NCI-H2196 treated with DMSO at 0.1 percent for 48 hours (cell line): ENCODE measurements around the gene IFT81.
"Not testable (repeated sequence)": the region's sequence is repeated elsewhere in the genome, so short reads cannot be mapped to it uniquely, and the experiment has no call there.

Source experiments
- DNase-seq: peaks from one replicate; lab custom pipeline; 2025; ENCODE audit not compliant: unreplicated experiment; lab: John Stamatoyannopoulos, UW

IFT81 gene

DNA sequence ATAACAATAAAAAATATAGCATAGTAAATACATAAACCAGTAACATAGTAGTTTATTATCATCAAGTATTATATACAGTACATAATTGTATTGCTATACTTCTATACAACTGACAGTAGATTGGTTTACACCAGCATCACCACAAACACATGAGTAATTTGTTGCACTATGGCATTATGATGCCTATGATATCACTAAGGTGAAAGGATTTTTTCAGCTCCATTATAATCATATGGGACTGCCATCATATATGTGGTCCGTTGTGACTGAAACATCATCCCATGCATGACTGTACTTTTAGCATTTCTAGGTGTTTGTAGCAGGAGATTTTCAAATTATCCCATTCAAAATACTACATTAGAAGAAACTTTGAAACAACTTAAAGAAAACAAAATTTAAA is 77.8 kb downstream of the IFT81 start:
- no peak for DNase-seq

DNA sequence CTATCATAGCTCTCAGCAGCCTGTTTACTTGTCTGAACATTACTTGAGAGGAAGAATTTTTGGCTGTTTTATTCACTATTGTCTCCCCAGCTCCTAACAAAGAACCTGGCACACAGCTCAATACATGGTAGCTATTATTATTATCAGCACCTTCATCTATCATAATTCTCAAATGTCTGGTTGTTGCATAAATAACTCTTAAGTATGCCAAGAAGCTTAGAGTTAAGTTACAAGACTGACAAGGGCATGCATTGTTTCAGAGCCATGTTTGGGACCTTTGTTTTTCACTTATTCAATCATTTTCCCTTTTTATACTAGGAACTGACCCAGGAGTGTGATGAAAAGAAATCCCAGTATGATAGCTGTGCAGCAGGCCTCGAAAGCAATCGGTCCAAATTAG is 79.4 kb downstream of the IFT81 start:
- DNase-seq, result no peak

DNA sequence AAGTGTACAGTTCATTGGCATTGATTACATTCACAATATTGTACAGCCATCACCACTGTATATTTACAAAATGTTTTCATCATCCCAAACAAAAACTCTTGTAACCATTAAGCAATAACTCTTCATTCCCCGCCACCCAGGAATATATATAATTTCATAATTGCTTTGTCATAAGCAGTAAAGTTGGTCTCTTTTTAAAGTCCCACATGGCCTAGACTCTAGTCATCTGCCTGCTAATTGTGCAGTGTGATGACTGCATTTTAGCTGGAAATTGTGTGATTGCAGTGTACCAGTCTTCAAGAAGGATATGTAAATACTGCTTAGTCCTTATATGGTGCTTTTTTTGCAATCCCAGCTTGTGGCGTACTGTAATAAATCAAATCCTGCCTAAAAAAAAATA is 81.8 kb downstream of the IFT81 start:
- DNase-seq, result no peak

GRCh38 chr12:110211639-110212536 is 87.7 kb downstream of the IFT81 start:
- not testable (repeated sequence) for DNase-seq

GRCh38 chr12:110217996-110218674 is 94.0 kb downstream of the IFT81 start:
- no peak for DNase-seq

- no peak for DNase-seq
Measured at GRCh38 chr12:110222027-110222426, 97.9 kb downstream of the IFT81 start.

- no peak for DNase-seq
Measured at GRCh38 chr12:110222433-110222832, 98.3 kb downstream of the IFT81 start.

- no peak for DNase-seq
Measured at GRCh38 chr12:110223777-110224378, 99.7 kb downstream of the IFT81 start.

GRCh38 chr12:110224379-110225304 is 100.5 kb downstream of the IFT81 start:
- DNase-seq, result peak; percentile 20

DNA sequence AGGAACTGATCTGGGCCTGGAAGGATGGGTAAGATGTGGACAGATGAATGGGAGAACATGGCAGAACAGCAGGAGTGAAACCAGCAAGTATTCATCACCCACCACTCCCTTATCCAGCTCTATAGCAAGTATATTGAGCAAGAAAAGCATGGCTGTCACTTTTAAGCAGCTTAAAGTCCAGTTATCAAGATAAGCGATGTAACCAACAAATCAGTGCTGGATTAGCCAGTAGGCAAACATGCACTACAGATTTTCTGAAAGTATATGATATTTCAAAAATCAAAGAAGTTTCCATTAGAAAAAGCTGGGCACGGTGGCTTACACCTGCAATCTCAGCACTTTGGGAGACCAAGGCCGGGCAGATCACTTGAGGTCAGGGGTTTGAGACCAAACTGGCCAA is 103.0 kb downstream of the IFT81 start:
- no peak for DNase-seq

GRCh38 chr12:110228348-110228747 is 104.2 kb downstream of the IFT81 start:
- not testable (repeated sequence) for DNase-seq

DNA sequence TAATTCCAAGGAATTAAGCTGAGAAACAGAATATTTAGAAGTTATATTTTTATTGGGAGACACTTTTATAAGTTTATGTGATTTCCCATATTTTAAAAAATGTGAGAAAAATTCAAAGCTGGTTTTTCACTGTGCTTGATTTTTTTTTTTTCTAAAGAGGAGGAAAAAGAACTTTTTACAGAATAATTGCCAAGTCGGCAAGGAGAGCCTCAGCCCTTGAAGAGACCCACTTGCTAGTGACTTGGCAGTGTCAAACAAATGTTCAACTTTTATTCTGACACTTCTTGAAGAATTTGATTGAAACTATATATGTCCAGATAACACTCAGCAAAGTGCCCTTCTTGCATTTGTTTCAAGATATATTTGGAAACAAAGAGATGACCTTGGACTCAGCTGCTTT is 104.6 kb downstream of the IFT81 start:
- DNase-seq, result no peak

GRCh38 chr12:110229409-110229808 is 105.3 kb downstream of the IFT81 start:
- DNase-seq, result no peak

GRCh38 chr12:110230655-110231054 is 106.5 kb downstream of the IFT81 start:
- no peak for DNase-seq

GRCh38 chr12:110233212-110233903 is 109.2 kb downstream of the IFT81 start:
- DNase-seq, result no peak

GRCh38 chr12:110234331-110234751 is 110.2 kb downstream of the IFT81 start:
- DNase-seq, result no peak

DNA sequence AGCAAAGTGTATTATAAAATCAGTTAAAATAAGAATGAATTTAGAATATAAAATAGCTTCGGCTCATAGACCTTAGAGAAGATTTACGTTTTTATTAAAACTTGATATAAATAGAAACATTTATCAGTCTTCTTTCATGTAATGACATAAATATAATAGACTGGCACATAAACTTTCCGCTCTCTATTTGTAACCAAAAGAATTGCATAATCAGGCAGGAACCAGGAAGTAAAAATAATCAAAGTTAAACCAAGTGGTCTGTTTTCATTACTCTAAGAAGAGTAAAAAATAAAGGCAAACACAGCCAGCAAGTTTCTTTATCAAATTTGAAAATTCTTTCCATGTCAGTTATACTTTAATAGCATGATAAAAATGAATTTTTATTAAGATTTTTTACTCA is 110.6 kb downstream of the IFT81 start:
- no peak for DNase-seq

- no peak for DNase-seq
Measured at GRCh38 chr12:110235383-110235782, 111.2 kb downstream of the IFT81 start.

GRCh38 chr12:110243227-110243626 is 119.1 kb downstream of the IFT81 start:
- DNase-seq, result no peak

- no peak for DNase-seq
Measured at GRCh38 chr12:110244372-110244771, 120.2 kb downstream of the IFT81 start.
